Smooth muscle cell (in vitro differentiated cells): Measurements from ENCODE around the gene TMEM47. TPM values are rescaled to one million over a fixed set of nuclear protein-coding genes. Genes with fewer than 3 reads are reported as not detected.
A peak's percentile ranks its signal among the peaks of the same experiment; 100 is the strongest.

Experiments used
- DNase-seq: peaks from one replicate; lab custom pipeline; 2025; ENCODE audit not compliant: unreplicated experiment; lab: John Stamatoyannopoulos, UW
- H2AFZ ChIP-seq: fragments of 200-600 bp; sonication (generic); 2 replicates; pipeline ENCODE4 v1.6.0; 2016; ENCODE audit warnings: antibody characterized with exemption, low read depth, mild to moderate bottlenecking
- H3F3A ChIP-seq: fragments of 200-600 bp; sonication (generic); 2 replicates; pipeline ENCODE4 v1.6.0; 2017; ENCODE audit warnings: antibody characterized with exemption, low read depth
- H3K27ac ChIP-seq: fragments of 200-600 bp; sonication (generic); 2 replicates; pipeline ENCODE4 v1.5.1; 2016; ENCODE audit warnings: low read depth, mild to moderate bottlenecking
- H3K27me3 ChIP-seq: fragments of 200-600 bp; sonication (generic); 2 replicates; pipeline ENCODE4 v1.6.1; 2016; ENCODE audit warnings: low read depth, mild to moderate bottlenecking
- H3K36me3 ChIP-seq: fragments of 200-600 bp; sonication (generic); 2 replicates; pipeline ENCODE4 v1.5.1; 2016; ENCODE audit warnings: low read depth
- H3K4me1 ChIP-seq: fragments of 200-600 bp; sonication (generic); 2 replicates; pipeline ENCODE4 v1.5.1; 2016; ENCODE audit warnings: low read depth
- H3K4me2 ChIP-seq: fragments of 200-600 bp; sonication (generic); 2 replicates; pipeline ENCODE4 v1.6.0; 2016; ENCODE audit warnings: mild to moderate bottlenecking
- H3K4me3 ChIP-seq: fragments of 200-600 bp; sonication (generic); 2 replicates; pipeline ENCODE4 v1.5.1; 2016; ENCODE audit warnings: mild to moderate bottlenecking
- H3K79me2 ChIP-seq: fragments of 200-600 bp; sonication (generic); 2 replicates; pipeline ENCODE4 v1.6.0; 2016; ENCODE audit warnings: low read depth, mild to moderate bottlenecking
- H3K9ac ChIP-seq: fragments of 200-600 bp; sonication (generic); 2 replicates; pipeline ENCODE4 v1.6.0; 2016; ENCODE audit warnings: low read depth
- H3K9me3 ChIP-seq: fragments of 200-600 bp; sonication (generic); replicated peaks from 2 replicates; pipeline ENCODE4 v1.5.1; 2016; ENCODE audit warnings: low read depth
- H4K20me1 ChIP-seq: fragments of 200-600 bp; sonication (generic); 2 replicates; pipeline ENCODE4 v1.6.0; 2016; ENCODE audit warnings: low read depth
- WGBS: methylation state at CpG from one replicate; pipeline ENCODE4 v1.1.7; 2016; ENCODE audit warnings: low lambda C conversion rate; 5-methylcytosine and 5-hydroxymethylcytosine counted together
- polyA plus RNA-seq: library from polyadenylated mRNA; unstranded; fragments of >200 nt; fragmentation: Nextera tagmentation; extraction: Ambion mirVana; gene quantifications from 2 replicates; pipeline ENCODE4 v1.2.1, GENCODE V29; 2016
- total RNA-seq: library from RNA; depleted of rRNA; stranded (reverse); fragments of >200 nt; gene quantifications from 2 replicates; pipeline ENCODE4 v1.2.3, GENCODE V29; 2014
- TF ChIP-seq, protein P1 (sequence below): fragments of 200-600 bp; sonication (generic); IDR thresholded peaks from 2 replicates; pipeline ENCODE4 v1.5.1; 2017; ENCODE audit warnings: borderline replicate concordance, mild to moderate bottlenecking, antibody characterized with exemption; ENCODE audit not compliant: insufficient read depth, poor library complexity, severe bottlenecking

TMEM47 gene
- total and polyA plus RNA-seq, 2 experiments from 2014 or later: 19.5 to 36.8 TPM

DNA sequence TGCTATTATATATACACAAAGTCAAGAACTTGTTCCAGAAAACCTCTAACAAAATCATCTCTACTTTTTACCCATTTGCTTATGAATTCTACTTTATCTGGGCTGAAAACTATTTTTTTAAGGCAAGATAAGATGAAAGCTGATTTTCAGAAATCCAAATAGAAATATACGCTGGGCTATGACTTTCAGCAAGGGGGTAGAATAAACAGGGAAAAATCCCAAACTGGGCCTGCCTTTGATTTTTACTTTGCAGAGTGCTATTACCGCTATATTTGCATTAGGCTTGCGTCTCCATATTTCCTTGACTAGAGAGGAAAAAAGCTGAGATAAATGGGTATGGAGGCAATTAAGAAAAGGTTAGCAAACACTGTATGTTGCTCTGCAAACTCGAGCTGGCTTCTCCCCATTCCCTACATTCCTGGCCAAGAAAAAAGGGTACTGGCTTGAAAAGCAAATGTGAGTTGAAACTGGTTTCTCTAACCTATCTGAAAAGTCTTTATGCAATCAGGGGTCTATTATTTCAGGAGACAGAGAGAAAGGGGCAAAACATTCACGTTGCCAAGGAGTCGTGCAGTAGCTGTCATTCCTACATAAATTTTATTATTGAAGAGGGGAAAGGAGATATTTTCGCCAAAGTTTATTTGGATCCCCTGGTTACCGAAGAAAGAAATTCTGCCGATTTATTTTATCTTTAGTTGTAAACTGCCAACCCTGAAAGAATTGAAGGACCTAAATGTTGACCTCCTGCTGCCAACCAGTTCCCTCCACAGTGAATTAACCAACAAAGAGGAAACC is 2.2 kb downstream of the TMEM47 start:
- Histone ChIP-seq H3K4me3 (peak overlapping the region; percentile 76), H3F3A (no peaks in the 10 kb centered on the region), H3K27ac (peak overlapping the region; percentile 45), H2AFZ (peak overlapping the region; percentile 60), H3K79me2 (peaks cover 33% of the 10 kb centered on the region), H3K4me1 (peaks cover 21% of the 10 kb centered on the region), H3K4me2 (peak overlapping the region; percentile 94), H4K20me1 (no peaks in the 10 kb centered on the region), H3K27me3 (peaks cover 10% of the 10 kb centered on the region), H3K9ac (peak overlapping the region; percentile 59), H3K36me3 (no peaks in the 10 kb centered on the region), H3K9me3 (no peaks in the 10 kb centered on the region)
- WGBS: 16% methylated on average over 9 of the region's 9 CpGs
- TF ChIP-seq, protein P1, sequence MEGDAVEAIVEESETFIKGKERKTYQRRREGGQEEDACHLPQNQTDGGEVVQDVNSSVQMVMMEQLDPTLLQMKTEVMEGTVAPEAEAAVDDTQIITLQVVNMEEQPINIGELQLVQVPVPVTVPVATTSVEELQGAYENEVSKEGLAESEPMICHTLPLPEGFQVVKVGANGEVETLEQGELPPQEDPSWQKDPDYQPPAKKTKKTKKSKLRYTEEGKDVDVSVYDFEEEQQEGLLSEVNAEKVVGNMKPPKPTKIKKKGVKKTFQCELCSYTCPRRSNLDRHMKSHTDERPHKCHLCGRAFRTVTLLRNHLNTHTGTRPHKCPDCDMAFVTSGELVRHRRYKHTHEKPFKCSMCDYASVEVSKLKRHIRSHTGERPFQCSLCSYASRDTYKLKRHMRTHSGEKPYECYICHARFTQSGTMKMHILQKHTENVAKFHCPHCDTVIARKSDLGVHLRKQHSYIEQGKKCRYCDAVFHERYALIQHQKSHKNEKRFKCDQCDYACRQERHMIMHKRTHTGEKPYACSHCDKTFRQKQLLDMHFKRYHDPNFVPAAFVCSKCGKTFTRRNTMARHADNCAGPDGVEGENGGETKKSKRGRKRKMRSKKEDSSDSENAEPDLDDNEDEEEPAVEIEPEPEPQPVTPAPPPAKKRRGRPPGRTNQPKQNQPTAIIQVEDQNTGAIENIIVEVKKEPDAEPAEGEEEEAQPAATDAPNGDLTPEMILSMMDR: no peak
- DNase-seq: no peak

DNA sequence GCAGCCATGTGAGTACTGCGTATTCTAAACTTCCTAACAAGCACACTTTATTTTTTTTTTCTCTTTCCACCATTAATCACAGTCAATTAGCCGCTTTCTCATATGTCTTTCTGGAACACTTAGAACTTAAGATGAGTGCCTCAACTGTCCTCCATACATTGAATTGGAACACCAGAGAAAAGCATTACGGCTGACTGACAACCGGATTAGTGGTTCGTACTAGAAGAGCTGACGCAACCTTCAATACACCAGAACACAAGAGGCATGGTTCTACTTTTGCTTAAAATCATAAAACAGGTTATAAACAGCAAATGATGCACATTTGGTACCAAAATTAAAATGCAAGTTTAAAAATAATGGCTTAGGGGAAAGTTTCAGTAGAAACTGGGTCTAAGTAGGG is 3.3 kb downstream of the TMEM47 start:
- Histone ChIP-seq H3K36me3 (no peaks in the 10 kb centered on the region), H3K27ac (peak overlapping the region; percentile 45), H3F3A (no peaks in the 10 kb centered on the region), H3K4me2 (peak overlapping the region; percentile 94), H3K79me2 (peaks cover 44% of the 10 kb centered on the region), H3K4me3 (peak overlapping the region; percentile 76), H3K9ac (peak overlapping the region; percentile 59), H3K4me1 (peaks cover 21% of the 10 kb centered on the region), H3K9me3 (no peaks in the 10 kb centered on the region), H4K20me1 (no peaks in the 10 kb centered on the region), H3K27me3 (peaks cover 10% of the 10 kb centered on the region), H2AFZ (peak overlapping the region; percentile 60)
- no peak for DNase-seq
- WGBS: 36% methylated on average over 6 of the region's 6 CpGs
- TF ChIP-seq, protein P1: no peak

DNA sequence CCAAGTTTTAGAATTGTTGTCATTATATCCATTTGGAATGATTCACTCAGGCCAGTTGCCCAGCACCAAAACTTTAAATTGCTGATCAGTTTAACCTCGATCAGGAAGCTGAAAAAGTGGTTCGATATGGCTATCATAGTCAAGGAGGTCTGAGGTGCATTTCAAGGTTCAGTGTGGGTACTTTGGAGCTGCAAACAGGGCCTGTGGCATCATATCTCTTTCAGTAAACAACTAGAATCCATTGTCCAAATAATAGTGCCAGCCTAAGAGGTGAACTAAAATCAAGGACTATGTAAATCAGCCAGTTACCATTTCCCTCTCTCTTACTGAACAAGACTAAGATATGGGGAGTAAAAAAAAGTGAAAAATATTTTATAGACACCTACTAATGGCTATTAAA is 14.2 kb downstream of the TMEM47 start:
- Histone ChIP-seq H3K4me1 (peaks cover 12% of the 10 kb centered on the region), H3K36me3 (no peaks in the 10 kb centered on the region), H2AFZ (no peak overlapping the region), H3K4me2 (no peak overlapping the region), H3K27ac (no peak overlapping the region), H3F3A (no peaks in the 10 kb centered on the region), H3K27me3 (no peaks in the 10 kb centered on the region), H4K20me1 (peaks cover 44% of the 10 kb centered on the region), H3K9me3 (no peaks in the 10 kb centered on the region), H3K4me3 (no peak overlapping the region), H3K9ac (no peak overlapping the region), H3K79me2 (peaks cover 13% of the 10 kb centered on the region)
- DNase-seq: no peak
- WGBS: 91% methylated on average over 2 of the region's 2 CpGs
- TF ChIP-seq, protein P1: no peak

DNA sequence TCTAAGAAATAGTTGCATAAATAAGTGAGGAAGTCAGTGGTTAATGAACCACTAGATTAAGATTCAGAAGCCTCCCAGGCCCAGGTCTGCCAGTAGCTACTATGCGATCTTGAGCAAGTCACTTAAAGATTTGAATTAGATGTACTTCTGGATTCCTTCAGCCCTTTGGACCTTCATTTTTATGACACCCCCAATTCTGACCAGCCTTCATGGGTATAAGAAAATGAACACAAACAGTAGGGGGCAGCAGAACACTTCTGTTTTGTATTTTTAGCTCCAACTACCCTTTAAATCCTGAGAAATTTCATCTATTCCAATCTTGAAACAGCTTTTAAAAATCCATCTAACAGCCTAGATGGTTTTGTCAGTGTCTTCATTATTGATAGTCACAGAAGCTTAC is 19.0 kb downstream of the TMEM47 start:
- DNase-seq: no peak
- Histone ChIP-seq H3K27me3 (no peaks in the 10 kb centered on the region), H3K9ac (no peak overlapping the region), H3F3A (no peaks in the 10 kb centered on the region), H3K4me3 (no peak overlapping the region), H3K4me2 (no peak overlapping the region), H2AFZ (no peak overlapping the region), H3K9me3 (no peaks in the 10 kb centered on the region), H3K79me2 (no peaks in the 10 kb centered on the region), H4K20me1 (peaks cover 27% of the 10 kb centered on the region), H3K36me3 (no peaks in the 10 kb centered on the region), H3K27ac (no peak overlapping the region), H3K4me1 (no peaks in the 10 kb centered on the region)
- TF ChIP-seq, protein P1: peak; percentile 65
- WGBS: 84% methylated on average over 1 of the region's 1 CpG
